ENCODE measurements around the gene ZNF775. TPM values are rescaled to one million over a fixed set of nuclear protein-coding genes. Genes with fewer than 3 reads are reported as not detected.

Gene ZNF775
- total RNA-seq, 1 donor from 2014 or later, result 4.5 TPM

GRCh38 chr7:150357771-150358427 is 21.2 kb upstream of the ZNF775 start:
- Histone ChIP-seq H3K4me1 (peaks cover 6% of the 10 kb centered on the region), H3K4me3 (no peak overlapping the region), H3K36me3 (no peaks in the 10 kb centered on the region), H3K27ac (no peak overlapping the region), H3K27me3 (ENCODE audit: low read depth) (no peaks in the 10 kb centered on the region), H3K9me3 (no peaks in the 10 kb centered on the region)
- no peak for TF ChIP-seq CTCF (IDR thresholded peaks at IDR 0.05)
- ATAC-seq (no peak), DNase-seq (no peak)
- intact Hi-C loops (cut with DNase I), result no loop called here

- DNase-seq (no peak), ATAC-seq (no peak)
- Histone ChIP-seq H3K4me1 (peaks cover 6% of the 10 kb centered on the region), H3K4me3 (no peak overlapping the region), H3K27ac (no peak overlapping the region), H3K9me3 (no peaks in the 10 kb centered on the region), H3K36me3 (no peaks in the 10 kb centered on the region), H3K27me3 (ENCODE audit: low read depth) (no peaks in the 10 kb centered on the region)
- no peak for TF ChIP-seq CTCF (IDR thresholded peaks at IDR 0.05)
- intact Hi-C loops (cut with DNase I), result no loop called here
Observed at GRCh38 chr7:150358433-150358832, 20.7 kb upstream of the ZNF775 start.

- DNase-seq (no peak), ATAC-seq (no peak)
- H3K4me3 ChIP-seq, result no peak overlapping the region
- no peak overlapping the region for H3K27ac ChIP-seq
- H3K27me3 ChIP-seq (ENCODE audit: low read depth), result no peaks in the 10 kb centered on the region
- intact Hi-C loops (cut with DNase I), result no loop called here
- no peak for TF ChIP-seq CTCF (IDR thresholded peaks at IDR 0.05)
- no peaks in the 10 kb centered on the region for H3K36me3 ChIP-seq
- H3K9me3 ChIP-seq, result no peaks in the 10 kb centered on the region
- peaks cover 6% of the 10 kb centered on the region for H3K4me1 ChIP-seq
Observed at GRCh38 chr7:150358988-150359621, 20.0 kb upstream of the ZNF775 start.

- peaks cover 6% of the 10 kb centered on the region for H3K4me1 ChIP-seq
- DNase-seq, result no peak
- no peak for ATAC-seq
- H3K27ac ChIP-seq, result no peak overlapping the region
- TF ChIP-seq CTCF (IDR thresholded peaks at IDR 0.05), result no peak
- H3K4me3 ChIP-seq, result no peak overlapping the region
- H3K27me3 ChIP-seq (ENCODE audit: low read depth), result no peaks in the 10 kb centered on the region
- H3K36me3 ChIP-seq, result no peaks in the 10 kb centered on the region
- intact Hi-C loops (cut with DNase I), result no loop called here
- H3K9me3 ChIP-seq, result no peaks in the 10 kb centered on the region
Observed at GRCh38 chr7:150359622-150360362, 19.3 kb upstream of the ZNF775 start.

- Histone ChIP-seq H3K36me3 (no peaks in the 10 kb centered on the region), H3K27ac (no peak overlapping the region), H3K9me3 (no peaks in the 10 kb centered on the region), H3K4me3 (no peak overlapping the region), H3K4me1 (no peaks in the 10 kb centered on the region), H3K27me3 (ENCODE audit: low read depth) (no peaks in the 10 kb centered on the region)
- ATAC-seq, result no peak
- no peak for TF ChIP-seq CTCF (IDR thresholded peaks at IDR 0.05)
- DNase-seq, result no peak
- intact Hi-C loops (cut with DNase I), result no loop called here
Observed at GRCh38 chr7:150360363-150361058, 18.6 kb upstream of the ZNF775 start.
